GM18526 (cell line): ENCODE results near the gene RNF166.

Experiments used
- POLR2A ChIP-seq: IDR thresholded peaks from 3 replicates; pipeline ENCODE4 v1.6.1; 2011; ENCODE audit not compliant: insufficient read length; ENCODE audit errors: extremely low read depth

RNF166 gene

GRCh38 chr16:88743693-88744576, 37.7 kb upstream of the RNF166 start:
- no peak for TF ChIP-seq POLR2A

GRCh38 chr16:88742896-88743605, 36.8 kb upstream of the RNF166 start:
- TF ChIP-seq POLR2A = no peak

DNA sequence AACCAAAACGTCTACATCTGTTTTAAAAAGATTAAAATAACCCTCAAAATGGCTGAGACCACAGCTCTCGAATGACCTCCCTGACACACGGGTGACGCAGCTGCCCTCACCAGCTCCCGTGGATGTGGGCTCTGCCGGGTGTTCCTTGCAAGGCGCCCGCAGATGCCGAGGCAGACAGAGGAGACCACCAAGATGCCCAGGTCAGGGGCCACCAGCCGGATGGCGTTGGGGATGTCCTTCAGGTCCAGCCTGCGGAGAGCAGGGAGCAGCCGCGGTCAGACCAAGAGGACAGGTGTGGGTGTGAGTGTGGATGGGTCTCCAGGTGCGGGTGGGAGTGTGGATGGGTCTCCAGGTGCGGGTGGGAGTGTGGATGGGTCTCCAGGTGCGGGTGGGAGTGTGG, 35.2 kb upstream of the RNF166 start:
- TF ChIP-seq POLR2A = no peak

DNA sequence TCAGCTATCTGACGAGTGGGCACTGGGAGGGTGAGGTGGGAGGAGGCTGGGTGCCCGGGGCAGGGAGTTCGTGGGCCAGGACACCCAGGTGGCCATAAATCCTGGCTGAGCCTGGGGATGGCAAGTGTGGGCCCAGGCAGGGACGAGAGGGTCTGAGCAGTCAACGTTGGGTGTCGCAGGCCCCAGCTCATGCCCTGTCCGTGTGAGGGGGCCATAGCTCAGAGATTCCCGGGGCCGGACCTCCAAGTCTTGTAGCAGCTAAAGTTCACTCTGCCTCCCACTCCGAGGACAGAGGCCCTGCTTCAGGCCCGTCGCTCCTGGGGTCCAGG, 34.5 kb upstream of the RNF166 start:
- no peak for TF ChIP-seq POLR2A

GRCh38 chr16:88739977-88740726, 33.9 kb upstream of the RNF166 start:
- no peak for TF ChIP-seq POLR2A

DNA sequence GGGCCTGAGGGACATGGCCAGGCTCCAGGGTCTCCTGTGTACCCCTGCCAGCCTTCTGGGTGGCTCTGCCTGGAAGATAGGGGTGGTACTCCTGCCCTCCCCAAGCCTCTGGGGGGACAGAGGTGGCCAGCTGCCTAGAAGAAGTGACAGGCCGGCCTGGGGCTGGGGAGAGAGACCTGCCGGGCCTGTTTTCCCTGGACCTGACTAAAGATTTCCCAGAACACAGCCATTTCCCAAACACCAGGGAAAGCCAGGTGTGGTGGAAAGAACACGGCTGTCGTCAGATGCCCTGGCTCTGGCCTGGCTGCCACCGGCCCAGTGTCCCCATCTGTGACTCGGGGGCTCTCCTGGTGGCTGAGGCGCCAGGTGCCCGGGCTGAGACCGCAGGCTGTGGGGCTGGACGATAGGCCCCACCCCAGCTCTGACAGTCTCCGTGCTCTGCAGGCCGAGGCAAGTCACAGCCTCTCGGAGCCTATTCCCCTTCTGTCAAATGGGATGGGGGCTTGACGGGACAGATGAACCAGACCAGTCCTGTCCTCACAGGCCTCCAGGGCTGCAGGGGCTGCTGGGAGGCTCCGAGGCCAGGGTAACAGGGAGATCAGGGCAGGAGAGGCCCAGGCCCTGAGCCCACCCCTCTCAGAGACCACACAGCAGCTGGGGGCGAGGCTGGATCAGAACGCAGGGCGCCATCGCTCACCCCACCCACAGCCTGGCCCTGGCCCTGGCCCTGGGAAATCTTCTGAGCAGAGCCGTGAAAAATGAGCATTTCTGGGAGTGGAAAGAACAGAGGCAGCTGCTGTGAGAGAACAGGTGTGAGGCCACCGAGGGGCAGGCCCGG, 33.1 kb upstream of the RNF166 start:
- no peak for TF ChIP-seq POLR2A

- no peak for TF ChIP-seq POLR2A
Measured at GRCh38 chr16:88738151-88739084, 32.2 kb upstream of the RNF166 start.

- TF ChIP-seq POLR2A = no peak
Measured at GRCh38 chr16:88737298-88738150, 31.3 kb upstream of the RNF166 start.

DNA sequence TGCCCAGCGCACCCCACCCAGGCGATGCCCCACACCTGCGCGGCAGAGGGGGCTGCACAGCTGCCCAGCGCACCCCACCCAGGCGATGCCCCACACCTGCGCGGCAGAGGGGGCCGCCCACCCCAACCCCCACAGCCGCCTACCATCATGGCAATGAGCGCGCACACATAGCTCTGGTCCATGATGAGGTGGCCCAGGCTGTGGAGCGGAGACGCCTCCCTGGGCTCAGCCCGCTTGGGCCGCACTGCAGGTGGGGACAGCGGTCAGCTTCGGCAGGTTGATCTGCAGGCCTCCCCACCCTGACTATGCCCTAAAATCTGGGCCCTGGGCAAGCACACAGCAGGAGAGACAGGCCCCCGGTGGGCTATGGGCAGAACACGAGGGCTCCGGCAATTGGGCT, 30.3 kb upstream of the RNF166 start:
- TF ChIP-seq POLR2A = no peak

- no peak for TF ChIP-seq POLR2A
Measured at GRCh38 chr16:88736088-88736487, 29.9 kb upstream of the RNF166 start.

DNA sequence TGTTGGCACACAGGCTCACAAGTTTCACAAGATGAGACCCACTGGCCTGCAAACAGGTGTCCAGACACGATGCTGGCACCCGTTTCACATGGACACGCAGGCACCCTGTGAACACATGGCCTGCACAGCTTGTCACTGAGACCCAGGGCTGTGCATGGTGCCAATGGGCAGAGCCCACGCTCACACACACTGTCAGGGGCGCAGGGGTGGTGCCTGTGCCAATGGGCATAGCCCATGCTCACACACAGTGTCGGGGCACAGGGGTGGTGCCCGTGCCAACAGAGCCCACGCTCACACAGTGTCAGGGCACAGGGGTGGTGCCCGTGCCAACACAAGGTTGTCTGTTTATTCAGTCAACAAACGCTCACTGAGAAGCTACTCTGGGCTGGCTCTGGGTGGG, 29.4 kb upstream of the RNF166 start:
- TF ChIP-seq POLR2A = no peak

GRCh38 chr16:88735121-88735520, 28.9 kb upstream of the RNF166 start:
- TF ChIP-seq POLR2A = no peak

DNA sequence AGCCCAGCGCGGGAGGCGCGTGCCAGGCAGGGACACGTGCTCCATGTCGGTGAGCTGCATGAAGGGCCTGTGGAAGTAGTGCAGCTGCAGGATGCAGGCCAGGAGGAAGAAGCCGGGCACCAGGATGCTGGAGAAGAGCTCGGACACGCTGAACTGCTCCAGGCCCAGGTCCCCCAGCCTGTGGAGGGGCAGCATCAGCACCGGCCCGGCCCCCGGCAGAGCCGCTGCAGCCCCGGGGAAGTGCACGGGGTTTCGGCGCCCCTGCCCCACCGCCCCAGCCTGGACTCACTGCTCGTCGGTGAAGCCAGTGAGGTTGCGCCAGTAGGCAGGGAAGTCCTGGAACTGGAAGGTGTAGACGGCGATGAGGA, 28.1 kb upstream of the RNF166 start:
- no peak for TF ChIP-seq POLR2A
